Measurements from ENCODE around the gene PLA2G2F.

GRCh38 chr1:20125100-20125499 lies 14.0 kb upstream of the PLA2G2F start:
- TF ChIP-seq CTCF (conservative IDR thresholded peaks at IDR 0.05; ENCODE audit: low read depth in 2 of 2) (no peak), POLR2AphosphoS5 (IDR thresholded peaks at IDR 0.05; ENCODE audit: low read depth) (no peak), JUNB (IDR thresholded peaks at IDR 0.05; ENCODE audit: unreplicated experiment) (no peak), CREB1 (CRISPR knock-in tag; IDR thresholded peaks at IDR 0.05; ENCODE audit: low read depth) (no peak), EZH2phosphoT487 (IDR thresholded peaks at IDR 0.05; ENCODE audit: unreplicated experiment) (no peak), EZH2 (IDR thresholded peaks at IDR 0.05; ENCODE audit: low read depth, unreplicated experiment) (no peak), STAT1 (IDR thresholded peaks at IDR 0.05; ENCODE audit: unreplicated experiment) (no peak), REST (IDR thresholded peaks at IDR 0.05; ENCODE audit: unreplicated experiment) (no peak)
